NCI-H526 treated with DMSO at 0.1 percent for 48 hours (cell line): ENCODE data around the gene CIRBP.

Experiments
- DNase-seq: peaks from one replicate; lab custom pipeline; 2025; lab: John Stamatoyannopoulos, UW

Gene CIRBP

DNA sequence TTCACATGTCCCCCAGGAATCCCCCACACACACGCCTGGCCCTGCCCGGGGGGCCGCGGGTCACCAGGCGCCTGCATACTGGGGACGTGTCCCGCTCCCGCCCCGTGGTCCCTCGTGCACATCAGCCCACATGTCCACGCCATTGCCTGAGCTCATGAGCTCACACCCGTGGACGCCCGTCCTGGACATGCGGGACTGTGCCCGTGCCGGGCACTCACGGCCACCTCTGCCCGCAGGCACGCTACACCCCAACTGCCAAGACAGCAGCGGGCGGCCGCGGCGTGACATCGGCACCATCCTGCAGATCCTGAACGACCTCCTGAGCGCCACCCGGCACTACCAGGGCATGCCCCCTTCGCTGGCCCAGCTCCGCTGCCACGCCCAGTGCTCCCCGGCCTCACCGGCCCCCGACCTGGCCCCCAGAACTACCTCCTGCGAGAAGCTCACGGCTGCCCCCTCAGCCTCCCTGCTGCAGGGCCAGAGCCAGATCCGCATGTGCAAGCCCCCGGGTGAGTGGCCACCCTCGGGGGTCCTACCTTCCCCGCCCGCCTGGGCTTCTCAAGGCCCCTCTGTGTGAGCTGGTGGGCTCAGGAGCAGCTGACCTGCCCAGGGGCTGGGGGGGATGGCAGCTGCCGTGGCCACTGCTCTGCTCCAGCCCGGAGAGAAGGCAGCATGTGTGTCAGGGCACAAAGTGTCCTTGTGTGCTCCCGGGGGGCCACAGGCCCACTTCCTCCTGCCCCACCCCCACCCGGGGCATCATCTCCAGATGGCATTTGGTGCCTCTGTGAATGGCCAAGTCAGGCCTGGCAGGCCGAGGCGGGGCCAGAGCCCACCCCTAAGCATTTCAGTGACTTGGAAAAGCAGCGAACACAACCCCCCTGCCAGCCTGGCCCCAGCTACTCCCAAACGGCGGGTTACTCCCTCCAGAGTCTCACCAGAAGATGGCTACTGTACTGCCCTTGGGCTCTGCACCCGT lies 13.7 kb upstream of the CIRBP start:
- no peak for DNase-seq

GRCh38 chr19:1256646-1257474 lies 12.3 kb upstream of the CIRBP start:
- DNase-seq: no peak

GRCh38 chr19:1257475-1258162 lies 11.5 kb upstream of the CIRBP start:
- no peak for DNase-seq

DNA sequence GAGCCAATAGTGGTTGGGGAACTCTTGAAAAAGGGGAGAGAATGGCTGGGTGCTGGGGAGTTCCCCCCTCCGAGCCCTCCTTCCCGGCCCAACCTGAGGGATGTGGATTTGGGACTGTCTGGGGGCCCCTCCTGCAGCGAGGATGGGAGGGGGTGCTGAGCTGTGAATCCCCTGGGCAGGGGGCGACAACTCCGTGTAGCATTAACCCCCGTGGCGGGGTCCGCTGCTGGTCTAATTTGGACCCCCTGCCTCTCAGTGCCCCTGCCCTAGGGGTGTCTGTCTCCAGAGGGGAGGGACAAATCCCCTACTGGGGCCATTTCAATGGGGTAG lies 11.0 kb upstream of the CIRBP start:
- DNase-seq: no peak

DNA sequence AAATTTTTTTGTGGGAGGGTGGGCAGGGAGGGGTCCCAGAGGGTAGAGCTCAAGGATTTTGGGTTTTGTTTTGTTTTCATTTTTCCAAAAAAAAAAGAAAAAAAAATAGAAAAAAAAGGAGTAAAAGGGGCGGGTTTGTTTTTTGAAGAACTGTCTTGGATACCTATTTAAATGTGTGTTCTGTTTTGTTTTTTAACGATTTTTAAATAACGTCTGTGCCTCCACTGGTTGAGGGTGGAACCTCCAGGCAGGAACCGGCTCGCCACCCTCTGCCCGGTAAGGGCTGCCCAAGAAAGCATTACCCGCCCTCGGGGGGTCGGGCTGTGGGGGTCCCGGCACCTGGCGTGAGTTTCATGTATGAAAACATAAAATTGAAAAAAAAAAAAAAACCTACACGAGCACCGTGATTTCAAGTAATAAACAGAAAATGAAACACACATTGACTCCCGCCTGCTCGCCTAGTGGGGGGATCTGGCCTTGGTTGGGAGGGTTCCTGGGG lies 10.4 kb upstream of the CIRBP start:
- peak; percentile 29 for DNase-seq

DNA sequence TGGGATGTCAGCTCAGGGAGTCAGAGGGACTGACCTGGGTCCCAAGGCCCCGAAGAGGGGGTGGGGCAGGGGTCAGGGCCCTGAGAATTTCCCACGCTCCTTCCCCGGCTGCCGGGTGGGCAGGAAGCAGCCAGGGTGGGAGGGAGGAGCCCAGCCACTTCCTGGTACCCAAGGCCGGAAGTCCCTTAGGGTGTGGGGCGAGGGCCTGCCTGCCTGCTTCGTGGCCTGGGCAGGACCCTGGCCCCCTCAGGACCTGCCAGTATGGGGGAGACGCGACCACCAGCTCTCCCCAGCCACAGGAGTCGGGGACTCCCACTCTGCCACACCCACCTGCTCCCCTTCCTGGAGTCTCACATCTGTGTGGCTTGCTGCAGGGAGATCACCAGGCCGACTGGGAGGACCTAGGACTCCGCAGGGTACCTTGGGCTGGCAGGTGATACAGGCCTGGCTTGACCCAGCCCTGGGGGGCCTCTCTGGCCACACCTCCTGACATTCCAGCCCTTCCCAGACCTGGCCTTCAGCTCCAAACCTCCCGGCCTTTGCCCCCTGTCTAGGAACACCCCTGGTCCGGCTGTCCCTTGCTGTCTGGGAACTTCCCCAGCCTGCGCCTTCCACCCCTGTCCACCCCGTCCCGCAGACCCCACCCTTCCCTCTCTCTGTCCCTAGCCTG lies 9.8 kb upstream of the CIRBP start:
- no peak for DNase-seq

DNA sequence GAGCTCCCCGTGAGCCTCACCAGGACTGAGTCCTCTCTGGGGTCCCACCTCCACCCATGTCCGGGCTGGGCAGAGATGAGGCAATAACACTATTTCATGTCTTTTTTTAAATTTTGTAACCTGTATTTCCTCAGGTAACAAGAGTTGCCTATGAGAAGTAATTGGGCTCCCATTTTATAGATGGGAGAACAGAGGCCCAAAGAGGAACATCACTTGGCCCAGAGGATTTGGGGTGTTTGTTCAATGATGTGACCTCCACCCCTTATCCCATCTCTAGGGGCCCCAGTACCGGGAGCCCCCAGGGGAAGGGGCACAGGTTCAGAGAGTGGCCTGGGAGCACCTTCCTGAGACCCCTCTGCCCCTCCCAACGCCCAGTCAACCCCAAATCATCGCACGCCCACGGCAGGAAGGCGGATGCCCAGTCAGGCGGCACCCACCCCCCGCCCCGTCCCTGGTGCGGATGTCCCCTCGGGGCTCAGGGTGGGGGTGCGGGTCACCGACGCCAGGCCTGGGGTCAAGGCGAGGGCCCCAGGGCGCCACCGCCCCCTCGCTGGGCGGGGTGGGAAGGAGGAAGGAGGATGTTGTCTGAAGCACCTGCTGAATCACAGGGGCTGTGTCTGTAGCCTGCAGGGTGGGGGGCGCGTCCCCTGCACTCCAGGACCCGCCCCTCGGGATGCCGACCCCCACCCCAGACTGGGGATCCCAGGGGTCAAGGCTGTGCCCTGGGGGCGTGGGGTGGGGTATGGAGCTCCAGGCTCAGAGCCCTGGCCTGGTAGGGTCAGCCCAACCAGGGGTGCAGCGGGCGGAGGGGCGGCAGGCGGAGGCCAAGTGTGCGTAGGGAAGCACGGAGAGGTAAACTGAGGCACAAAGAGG lies 9.0 kb upstream of the CIRBP start:
- DNase-seq: no peak

DNA sequence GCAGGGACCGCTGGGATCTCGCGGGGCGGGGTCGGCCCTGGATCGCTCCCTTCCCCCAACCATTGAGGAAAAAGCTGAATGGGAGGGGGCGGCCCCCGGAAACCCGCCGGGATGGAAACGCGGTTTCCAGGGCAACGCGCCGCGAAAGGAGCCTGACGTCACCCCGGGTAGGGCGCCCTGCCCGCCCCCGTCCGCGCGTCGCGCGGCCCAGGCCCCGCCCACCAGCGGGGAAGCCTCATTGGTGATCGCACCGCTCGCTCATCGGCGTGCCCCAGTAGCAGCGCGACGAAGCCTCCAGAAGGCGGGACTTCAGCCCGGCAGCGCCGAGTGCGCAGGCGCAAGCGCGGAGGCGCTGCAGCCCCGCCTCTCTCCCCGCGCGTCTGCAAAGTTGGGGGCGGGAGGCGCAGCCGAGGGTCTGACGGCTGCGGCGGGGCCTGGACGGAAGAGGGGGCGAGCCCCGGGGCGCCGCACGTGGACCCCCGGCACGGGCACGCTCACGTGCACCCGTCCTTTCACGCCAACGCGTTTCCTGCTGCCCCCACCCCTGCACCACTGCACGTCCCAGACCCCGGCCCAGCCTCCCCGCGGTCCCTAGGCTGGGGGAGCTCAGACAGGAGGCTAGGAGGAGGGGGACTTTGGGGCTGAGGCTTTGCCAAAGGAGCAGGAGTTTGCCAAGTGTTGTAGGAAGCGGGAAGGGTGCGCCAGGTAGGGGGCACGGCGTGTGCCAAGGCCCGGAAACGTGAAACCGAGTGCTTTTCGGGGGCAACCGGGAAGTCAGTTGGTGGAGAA lies 8.2 kb upstream of the CIRBP start:
- DNase-seq: peak; percentile 60

DNA sequence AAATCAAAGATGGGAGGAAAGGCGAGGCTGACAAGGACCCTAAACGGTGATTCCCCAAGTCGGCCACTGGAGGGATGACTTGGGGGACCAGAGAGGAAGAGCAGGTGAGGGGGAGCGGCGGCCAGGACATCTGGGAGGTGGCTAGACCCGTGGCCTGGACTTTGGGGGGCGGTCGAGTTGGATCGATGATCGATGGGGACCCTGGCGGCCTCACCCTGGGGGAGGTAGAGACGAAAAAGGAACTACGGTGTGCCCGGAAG lies 7.7 kb upstream of the CIRBP start:
- no peak for DNase-seq

- DNase-seq: no peak
Observed at GRCh38 chr19:1261798-1262622, 7.1 kb upstream of the CIRBP start.

DNA sequence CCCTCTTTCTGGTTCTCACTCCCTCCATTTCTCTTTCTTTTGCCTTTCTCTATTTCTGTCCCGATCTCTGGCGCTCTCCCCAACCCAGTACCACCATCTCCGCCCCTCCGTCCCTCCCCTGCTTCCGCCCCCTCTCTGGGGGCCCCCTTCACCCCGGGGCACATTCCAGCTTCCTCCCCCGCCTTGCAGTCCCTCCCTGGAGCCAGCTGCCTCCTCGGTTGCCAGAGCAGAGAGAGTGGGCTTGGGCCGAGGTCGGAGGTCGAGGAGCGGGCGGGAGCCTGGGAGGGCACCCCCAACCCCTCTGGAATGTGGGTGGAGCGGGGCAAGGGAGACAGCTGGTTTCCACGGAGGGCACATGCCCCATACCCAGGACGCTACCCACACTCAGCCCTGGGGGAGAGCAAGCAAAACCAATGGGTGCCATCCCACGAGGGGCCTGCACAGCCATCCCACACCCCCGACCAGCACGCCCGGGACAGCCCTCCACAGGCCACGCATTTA lies 6.5 kb upstream of the CIRBP start:
- no peak for DNase-seq

DNA sequence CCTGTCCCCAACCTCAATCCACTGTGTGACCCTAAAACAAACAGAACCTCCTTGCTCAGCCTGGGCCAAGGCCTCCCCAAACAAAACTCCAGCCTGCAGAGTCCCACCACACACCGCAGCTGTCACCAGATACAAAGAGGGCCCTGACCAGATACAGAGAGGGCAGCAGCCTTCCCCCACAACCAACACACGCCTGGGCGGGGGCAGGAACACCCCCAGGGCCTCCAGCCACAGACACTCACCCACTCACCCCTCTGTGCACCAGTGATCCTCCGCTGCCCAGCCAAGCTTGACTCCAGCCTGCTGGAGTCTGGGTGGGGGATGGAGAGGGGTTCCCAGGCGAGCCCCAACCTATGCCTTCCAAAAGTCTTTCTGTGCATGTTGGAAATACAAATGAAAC lies 5.9 kb upstream of the CIRBP start:
- no peak for DNase-seq

GRCh38 chr19:1264801-1265614 lies 4.1 kb upstream of the CIRBP start:
- DNase-seq: no peak

DNA sequence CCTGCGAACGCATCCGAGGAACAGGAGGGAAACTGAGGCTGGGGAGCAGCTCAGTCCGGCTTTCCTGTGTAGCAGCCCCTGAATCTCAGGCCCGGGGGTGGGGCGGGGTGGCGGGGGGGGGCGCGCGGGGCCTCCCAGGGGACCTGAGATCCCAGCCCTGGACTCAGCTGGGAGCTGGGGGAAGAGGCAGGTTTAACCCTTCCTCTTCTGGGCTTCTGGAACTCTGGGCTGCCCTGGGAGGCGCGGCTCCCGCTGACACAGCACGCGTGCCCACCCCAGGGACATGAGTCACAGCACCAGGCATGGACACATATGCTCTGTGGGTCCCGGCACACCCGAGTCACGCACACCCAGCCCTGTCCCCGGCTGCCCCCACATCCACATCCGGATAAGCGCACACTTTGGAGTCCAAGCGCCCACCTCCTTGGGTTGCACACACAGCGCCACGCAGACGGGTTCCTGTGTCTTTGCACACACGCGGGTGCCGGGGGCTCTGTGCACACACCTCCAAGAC lies 3.5 kb upstream of the CIRBP start:
- no peak for DNase-seq

DNA sequence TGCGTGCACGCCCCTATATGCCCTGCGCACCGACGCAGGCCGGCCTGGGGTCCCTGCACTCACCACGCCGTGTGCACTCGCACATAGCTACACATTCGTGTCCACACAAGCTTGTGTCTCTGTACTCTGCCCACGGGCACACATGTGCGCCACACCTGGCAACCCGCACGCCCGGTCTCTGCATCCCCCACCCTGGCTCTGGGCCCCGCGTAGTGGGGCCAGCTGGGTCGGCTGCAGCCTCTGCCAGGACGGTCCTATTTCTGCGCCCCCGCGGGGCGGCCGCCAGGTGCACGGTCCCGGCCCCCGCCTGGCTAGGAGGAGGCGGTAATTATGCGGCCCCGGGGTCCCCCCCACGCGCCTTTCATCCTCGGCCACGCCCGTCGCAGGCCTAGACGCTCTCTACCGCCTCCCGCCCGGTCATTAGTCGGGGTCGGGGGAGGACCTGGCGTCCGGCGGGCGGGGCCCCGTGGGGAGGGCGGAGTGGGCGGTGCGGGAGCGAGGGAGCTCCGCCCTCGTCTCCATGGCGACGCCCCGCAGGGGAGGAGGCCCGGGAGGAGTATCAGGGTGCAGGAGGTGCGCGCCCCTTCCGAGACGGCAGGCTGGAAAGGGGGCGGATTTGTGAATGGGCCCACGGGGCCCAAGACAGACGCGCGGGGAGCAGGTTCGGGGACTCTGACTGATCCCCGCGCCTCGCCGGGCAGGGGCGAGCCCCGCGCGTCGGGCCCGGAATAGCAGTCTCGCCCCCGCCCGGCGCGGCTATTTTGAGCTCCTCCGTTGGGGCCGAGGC lies 2.8 kb upstream of the CIRBP start:
- no peak for DNase-seq

DNA sequence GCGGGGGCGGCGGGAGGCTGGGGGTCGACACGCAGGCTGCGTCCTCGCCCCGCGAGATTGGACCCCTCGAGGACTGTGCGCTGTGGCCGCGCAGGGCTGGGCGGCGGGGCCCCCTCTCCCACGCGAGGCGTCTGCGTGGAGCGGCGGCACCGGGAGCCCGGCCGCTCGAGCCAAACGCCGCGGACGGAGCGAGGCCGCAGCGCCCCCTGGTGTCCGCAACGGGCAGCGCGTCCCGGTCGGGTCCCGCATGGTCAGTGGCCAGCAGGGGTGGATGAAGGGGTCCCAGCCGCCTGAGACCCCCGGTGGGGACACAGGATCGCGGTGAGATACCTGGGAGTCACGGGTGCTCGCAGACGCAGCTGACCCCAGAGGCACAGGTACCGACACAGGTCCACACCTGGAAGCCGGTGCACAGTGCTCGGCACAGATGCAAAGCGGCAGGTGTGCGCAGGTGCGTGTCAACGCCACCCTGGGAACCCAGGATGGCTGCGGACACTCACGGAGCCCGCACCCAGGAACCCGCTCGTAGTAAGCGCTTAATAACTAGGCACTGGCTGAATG lies 2.1 kb upstream of the CIRBP start:
- DNase-seq: no peak
